ENCODE results near the gene PRRT3. TPM values are rescaled to one million over a fixed set of nuclear protein-coding genes. Genes with fewer than 3 reads are reported as not detected.

PRRT3 gene
- total RNA-seq, 1 experiment from 2014 or later = 9.2 TPM

DNA sequence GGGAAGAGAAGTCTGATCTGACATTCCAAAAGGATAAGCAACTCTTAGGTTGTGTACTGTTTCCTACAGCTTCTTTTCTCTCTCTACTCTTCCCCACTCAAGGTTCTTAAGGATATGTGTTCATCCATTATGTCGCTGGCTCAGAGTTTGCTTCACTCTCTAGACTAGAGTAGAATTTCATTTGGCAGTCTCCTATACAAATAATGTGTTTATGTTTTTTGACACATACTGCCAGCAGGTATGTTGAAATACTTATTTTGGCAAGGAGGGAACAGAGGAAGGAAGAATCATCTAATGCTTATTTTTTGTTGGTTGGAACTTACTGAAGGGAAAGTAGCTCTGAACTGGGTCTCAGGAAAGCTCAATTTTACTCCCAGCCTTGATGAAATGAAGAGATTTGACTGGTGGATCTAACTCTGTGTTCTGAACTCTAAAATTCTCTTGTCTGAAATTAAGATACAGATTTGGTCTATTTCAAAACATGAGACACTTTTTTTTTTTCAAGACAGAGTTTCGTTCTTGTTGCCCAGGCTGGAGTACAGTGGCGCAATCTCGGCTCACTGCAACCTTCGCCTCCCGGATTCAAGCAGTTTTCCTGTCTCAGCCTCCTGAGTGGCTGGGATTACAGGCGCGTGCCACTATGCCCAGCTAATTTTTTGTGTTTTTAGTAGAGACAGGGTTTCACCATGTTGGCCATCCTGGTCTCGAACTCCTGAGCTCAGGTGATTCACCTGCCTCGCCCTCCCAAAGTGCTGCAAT, 42.1 kb upstream of the PRRT3 start:
- Mint-ChIP-seq H3K4me1 (no peaks in the 10 kb centered on the region), H3K9me3 (no peaks in the 10 kb centered on the region), H3K36me3 (peaks cover 31% of the 10 kb centered on the region), H3K27ac (no peak overlapping the region), H3K4me3 (no peak overlapping the region), H3K27me3 (ENCODE audit: low read depth) (no peaks in the 10 kb centered on the region)
- ATAC-seq (no peak), DNase-seq (ENCODE audit: low spot score) (no peak)
- ChIA-PET POLR2A (no interaction called here), CTCF (no interaction called here)
- no peak for TF ChIP-seq GTF2I (CRISPR knock-in tag; conservative IDR thresholded peaks at IDR 0.05)
- TF ChIP-seq, protein P1, sequence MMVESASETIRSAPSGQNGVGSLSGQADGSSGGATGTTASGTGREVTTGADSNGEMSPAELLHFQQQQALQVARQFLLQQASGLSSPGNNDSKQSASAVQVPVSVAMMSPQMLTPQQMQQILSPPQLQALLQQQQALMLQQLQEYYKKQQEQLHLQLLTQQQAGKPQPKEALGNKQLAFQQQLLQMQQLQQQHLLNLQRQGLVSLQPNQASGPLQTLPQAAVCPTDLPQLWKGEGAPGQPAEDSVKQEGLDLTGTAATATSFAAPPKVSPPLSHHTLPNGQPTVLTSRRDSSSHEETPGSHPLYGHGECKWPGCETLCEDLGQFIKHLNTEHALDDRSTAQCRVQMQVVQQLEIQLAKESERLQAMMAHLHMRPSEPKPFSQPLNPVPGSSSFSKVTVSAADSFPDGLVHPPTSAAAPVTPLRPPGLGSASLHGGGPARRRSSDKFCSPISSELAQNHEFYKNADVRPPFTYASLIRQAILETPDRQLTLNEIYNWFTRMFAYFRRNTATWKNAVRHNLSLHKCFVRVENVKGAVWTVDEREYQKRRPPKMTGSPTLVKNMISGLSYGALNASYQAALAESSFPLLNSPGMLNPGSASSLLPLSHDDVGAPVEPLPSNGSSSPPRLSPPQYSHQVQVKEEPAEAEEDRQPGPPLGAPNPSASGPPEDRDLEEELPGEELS (CRISPR knock-in tag; IDR thresholded peaks at IDR 0.05) = no peak
- TF ChIP-seq, protein P2, sequence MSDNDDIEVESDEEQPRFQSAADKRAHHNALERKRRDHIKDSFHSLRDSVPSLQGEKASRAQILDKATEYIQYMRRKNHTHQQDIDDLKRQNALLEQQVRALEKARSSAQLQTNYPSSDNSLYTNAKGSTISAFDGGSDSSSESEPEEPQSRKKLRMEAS (CRISPR knock-in tag; IDR thresholded peaks at IDR 0.05) = no peak
- TF ChIP-seq, protein P3, sequence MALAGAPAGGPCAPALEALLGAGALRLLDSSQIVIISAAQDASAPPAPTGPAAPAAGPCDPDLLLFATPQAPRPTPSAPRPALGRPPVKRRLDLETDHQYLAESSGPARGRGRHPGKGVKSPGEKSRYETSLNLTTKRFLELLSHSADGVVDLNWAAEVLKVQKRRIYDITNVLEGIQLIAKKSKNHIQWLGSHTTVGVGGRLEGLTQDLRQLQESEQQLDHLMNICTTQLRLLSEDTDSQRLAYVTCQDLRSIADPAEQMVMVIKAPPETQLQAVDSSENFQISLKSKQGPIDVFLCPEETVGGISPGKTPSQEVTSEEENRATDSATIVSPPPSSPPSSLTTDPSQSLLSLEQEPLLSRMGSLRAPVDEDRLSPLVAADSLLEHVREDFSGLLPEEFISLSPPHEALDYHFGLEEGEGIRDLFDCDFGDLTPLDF (CRISPR knock-in tag; IDR thresholded peaks at IDR 0.05) = no peak
- TF ChIP-seq OVOL2 (CRISPR knock-in tag; IDR thresholded peaks at IDR 0.05; ENCODE audit: borderline replicate concordance) = no peak
- no peak for TF ChIP-seq FOXK1 (CRISPR knock-in tag; IDR thresholded peaks at IDR 0.05)

DNA sequence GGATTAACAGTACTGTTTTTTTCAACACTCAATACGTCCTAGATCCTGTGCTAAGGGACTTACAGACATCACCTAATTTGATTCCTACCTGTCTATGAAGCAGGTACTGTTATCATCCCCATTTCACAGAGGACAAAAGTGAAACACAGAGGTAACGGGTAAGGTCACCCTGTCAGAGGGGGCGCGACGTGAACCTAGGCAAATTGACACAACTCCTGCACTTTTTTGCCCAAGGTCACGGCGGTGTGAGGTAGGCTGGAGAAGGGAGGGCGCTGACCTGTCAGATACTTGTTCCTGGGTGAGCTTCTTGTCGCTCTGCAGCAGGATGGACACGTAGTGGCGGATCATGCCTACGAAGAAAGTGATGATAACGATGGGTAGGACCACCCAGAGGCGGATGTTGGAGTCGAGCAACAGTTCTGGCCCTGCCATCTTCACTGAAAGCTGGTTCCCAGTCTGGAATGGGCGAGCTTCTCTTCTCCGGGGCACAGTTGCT, 34.1 kb upstream of the PRRT3 start:
- TF ChIP-seq, protein P4, sequence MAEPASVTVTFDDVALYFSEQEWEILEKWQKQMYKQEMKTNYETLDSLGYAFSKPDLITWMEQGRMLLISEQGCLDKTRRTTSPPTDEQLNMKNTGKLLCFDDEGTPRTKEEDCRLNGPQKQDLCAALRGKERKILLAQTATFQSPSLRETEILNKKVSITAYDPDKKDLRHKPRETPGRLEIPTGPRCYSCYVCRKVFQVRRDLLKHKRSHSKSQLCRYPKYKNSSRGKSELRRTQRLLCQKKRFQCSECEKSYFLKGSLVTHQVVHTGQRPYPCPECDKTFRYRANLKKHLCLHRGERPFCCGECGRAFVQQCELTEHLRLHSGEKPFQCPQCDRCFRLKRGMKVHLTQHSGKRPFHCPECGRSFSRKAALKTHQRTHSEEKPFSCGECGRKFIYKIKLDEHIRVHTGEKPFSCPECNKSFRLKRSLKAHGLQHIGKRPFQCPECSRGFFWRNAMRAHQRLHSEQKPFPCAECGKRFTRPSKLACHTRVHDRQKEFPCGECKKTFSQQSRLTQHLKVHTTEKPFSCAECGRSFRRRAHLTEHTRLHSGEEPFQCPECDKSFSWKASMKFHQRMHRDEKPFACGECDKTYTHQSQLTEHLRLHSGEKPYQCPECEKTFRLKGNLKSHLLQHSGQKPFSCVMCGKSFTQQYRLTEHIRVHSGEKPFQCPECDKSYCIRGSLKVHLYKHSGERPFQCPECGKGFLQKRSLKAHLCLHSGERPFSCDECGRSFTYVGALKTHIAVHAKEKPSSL (CRISPR knock-in tag; conservative IDR thresholded peaks at IDR 0.05) = no peak
- TF ChIP-seq, protein P5, sequence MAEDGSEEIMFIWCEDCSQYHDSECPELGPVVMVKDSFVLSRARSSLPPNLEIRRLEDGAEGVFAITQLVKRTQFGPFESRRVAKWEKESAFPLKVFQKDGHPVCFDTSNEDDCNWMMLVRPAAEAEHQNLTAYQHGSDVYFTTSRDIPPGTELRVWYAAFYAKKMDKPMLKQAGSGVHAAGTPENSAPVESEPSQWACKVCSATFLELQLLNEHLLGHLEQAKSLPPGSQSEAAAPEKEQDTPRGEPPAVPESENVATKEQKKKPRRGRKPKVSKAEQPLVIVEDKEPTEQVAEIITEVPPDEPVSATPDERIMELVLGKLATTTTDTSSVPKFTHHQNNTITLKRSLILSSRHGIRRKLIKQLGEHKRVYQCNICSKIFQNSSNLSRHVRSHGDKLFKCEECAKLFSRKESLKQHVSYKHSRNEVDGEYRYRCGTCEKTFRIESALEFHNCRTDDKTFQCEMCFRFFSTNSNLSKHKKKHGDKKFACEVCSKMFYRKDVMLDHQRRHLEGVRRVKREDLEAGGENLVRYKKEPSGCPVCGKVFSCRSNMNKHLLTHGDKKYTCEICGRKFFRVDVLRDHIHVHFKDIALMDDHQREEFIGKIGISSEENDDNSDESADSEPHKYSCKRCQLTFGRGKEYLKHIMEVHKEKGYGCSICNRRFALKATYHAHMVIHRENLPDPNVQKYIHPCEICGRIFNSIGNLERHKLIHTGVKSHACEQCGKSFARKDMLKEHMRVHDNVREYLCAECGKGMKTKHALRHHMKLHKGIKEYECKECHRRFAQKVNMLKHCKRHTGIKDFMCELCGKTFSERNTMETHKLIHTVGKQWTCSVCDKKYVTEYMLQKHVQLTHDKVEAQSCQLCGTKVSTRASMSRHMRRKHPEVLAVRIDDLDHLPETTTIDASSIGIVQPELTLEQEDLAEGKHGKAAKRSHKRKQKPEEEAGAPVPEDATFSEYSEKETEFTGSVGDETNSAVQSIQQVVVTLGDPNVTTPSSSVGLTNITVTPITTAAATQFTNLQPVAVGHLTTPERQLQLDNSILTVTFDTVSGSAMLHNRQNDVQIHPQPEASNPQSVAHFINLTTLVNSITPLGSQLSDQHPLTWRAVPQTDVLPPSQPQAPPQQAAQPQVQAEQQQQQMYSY (CRISPR knock-in tag; IDR thresholded peaks at IDR 0.05) = 0 out of 2 replicates have a peak, but pooled peaks have one; percentile 48
- TF ChIP-seq FOXK1 (CRISPR knock-in tag; IDR thresholded peaks at IDR 0.05) = no peak
- TF ChIP-seq, protein P6, sequence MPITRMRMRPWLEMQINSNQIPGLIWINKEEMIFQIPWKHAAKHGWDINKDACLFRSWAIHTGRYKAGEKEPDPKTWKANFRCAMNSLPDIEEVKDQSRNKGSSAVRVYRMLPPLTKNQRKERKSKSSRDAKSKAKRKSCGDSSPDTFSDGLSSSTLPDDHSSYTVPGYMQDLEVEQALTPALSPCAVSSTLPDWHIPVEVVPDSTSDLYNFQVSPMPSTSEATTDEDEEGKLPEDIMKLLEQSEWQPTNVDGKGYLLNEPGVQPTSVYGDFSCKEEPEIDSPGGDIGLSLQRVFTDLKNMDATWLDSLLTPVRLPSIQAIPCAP (CRISPR knock-in tag; IDR thresholded peaks at IDR 0.05) = 0 out of 2 replicates have a peak, but pooled peaks have one; percentile 29
- TF ChIP-seq FOXJ3 (CRISPR knock-in tag; IDR thresholded peaks at IDR 0.05; ENCODE audit: borderline replicate concordance) = no peak
- peaks cover 14% of the 10 kb centered on the region for H3K4me1 Mint-ChIP-seq
- CTCF ChIA-PET = interaction anchor here (0.6 to 2.4 kb wide), 4 partner anchors 25 to 279 kb away, joined by 3 to 14 read pairs (median 3); no protein-coding TSS in a partner anchor
- H3K36me3 Mint-ChIP-seq = peaks cover 16% of the 10 kb centered on the region
- H3K27me3 Mint-ChIP-seq (ENCODE audit: low read depth) = no peaks in the 10 kb centered on the region
- ATAC-seq (peak; percentile 43), DNase-seq (ENCODE audit: low spot score) (no peak)
- no peaks in the 10 kb centered on the region for H3K9me3 Mint-ChIP-seq
- POLR2A ChIA-PET = interaction anchor here (0.7 to 2.4 kb wide), 6 partner anchors 18 to 267 kb away, joined by 3 to 12 read pairs (median 3); partner anchors contain the start of gene FANCD2
- H3K27ac Mint-ChIP-seq = peak overlapping the region; percentile 93
- H3K4me3 Mint-ChIP-seq = peak overlapping the region; percentile 97

Data from WTC11 (cell line).